ENCODE results near the gene EXOC3. TPM values are rescaled to one million over a fixed set of nuclear protein-coding genes. Genes with fewer than 3 reads are reported as not detected.
"Not testable (repeated sequence)": the region's sequence is repeated elsewhere in the genome, so short reads cannot be mapped to it uniquely, and the experiment has no call there.

EXOC3 gene
- total RNA-seq, 4 donors from 2014 or later, result 46.4 to 92.7 (median 60.3) TPM

GRCh38 chr5:505951-506525, 63.1 kb downstream of the EXOC3 start:
- H3K9me3 ChIP-seq, result no peaks in the 10 kb centered on the region
- no peak overlapping the region for H3K4me3 ChIP-seq
- peaks cover 75% of the 10 kb centered on the region for H3K27me3 ChIP-seq

DNA sequence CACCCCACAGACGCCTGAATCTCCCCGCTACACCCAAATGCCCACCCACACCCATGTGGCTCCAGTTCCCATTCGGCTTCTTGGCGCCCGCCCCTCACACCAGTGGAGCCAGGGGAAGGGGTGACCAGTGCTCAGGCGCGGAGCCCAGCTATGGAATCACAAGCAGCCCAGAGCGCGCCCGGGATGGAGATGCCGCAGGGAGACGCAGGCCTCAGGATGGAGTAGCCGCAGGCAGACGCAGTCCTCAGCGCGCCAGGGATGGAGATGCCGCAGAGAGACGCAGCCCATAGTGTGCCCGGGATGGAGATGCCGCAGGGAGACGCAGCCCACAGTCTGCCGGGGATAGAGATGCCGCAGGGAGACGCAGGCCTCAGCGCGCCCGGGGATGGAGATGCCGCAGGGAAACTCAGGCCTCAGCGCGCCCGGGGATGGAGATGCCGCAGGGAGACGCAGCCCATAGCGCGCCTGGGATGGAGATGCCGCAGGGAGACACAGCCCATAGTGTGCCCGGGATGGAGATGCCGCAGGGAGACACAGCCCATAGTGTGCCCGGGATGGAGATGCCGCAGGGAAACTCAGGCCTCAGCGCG, 65.1 kb downstream of the EXOC3 start:
- H3K9me3 ChIP-seq, H3K27ac ChIP-seq, H3K36me3 ChIP-seq, H3K4me1 ChIP-seq, ATAC-seq, H3K4me3 ChIP-seq: not testable (repeated sequence)
- H3K27me3 ChIP-seq, result peaks cover 63% of the 10 kb centered on the region
- WGBS, 2 donors (ENCODE audit: low coverage in 1 of 2), result 88 to 100% methylated on average over 3 to 13 of the region's 42 CpGs

More at GRCh38 chr5:505951-506525, 63.1 kb downstream of the EXOC3 start:
- no peak for TF ChIP-seq POLR2AphosphoS5 (IDR thresholded peaks at IDR 0.05)
- no peak for TF ChIP-seq POLR2A (IDR thresholded peaks at IDR 0.05)
- no peak for TF ChIP-seq EP300 (IDR thresholded peaks at IDR 0.05)
- TF ChIP-seq, protein P1, sequence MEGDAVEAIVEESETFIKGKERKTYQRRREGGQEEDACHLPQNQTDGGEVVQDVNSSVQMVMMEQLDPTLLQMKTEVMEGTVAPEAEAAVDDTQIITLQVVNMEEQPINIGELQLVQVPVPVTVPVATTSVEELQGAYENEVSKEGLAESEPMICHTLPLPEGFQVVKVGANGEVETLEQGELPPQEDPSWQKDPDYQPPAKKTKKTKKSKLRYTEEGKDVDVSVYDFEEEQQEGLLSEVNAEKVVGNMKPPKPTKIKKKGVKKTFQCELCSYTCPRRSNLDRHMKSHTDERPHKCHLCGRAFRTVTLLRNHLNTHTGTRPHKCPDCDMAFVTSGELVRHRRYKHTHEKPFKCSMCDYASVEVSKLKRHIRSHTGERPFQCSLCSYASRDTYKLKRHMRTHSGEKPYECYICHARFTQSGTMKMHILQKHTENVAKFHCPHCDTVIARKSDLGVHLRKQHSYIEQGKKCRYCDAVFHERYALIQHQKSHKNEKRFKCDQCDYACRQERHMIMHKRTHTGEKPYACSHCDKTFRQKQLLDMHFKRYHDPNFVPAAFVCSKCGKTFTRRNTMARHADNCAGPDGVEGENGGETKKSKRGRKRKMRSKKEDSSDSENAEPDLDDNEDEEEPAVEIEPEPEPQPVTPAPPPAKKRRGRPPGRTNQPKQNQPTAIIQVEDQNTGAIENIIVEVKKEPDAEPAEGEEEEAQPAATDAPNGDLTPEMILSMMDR (IDR thresholded peaks at IDR 0.05), result no peak
- no peak for ATAC-seq
- 53 to 80% methylated on average over 8 to 15 of the region's 30 CpGs for WGBS, 2 donors (ENCODE audit: low coverage in 1 of 2)
- Histone ChIP-seq H3K36me3 (no peaks in the 10 kb centered on the region), H3K4me1 (no peaks in the 10 kb centered on the region), H3K27ac (no peak overlapping the region)

DNA sequence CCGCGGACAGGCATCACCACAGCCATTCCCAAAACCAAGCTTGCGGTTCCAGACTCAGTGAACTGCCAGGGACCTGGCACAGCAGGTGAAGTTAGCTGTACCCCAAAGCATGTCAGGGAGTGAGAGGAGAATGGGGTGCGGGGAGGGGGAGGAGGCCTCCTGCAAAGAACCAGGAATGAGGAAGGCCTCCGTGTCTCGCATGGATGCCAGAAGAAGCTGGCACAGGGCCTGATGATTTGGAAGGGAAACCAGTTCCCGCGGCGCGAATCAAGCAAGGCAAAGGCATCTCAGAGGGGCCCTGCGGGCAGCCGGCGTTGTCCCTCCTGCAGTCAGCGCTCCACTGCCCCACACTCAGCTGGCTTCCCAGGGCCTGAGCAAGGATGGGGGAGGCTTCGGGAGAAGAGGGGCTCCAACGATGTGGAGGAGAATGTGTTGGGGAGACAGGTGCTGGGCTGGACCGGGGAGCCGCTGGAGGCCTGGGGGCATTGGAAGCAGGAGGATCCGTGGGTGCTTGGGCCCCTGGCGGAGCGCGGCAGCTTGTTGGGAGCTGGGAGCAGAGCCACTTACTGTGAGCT, 66.7 kb downstream of the EXOC3 start:
- H3K27me3 ChIP-seq, result peaks cover 65% of the 10 kb centered on the region
- no peaks in the 10 kb centered on the region for H3K36me3 ChIP-seq
- TF ChIP-seq POLR2A (IDR thresholded peaks at IDR 0.05) (no peak), POLR2AphosphoS5 (IDR thresholded peaks at IDR 0.05) (no peak), EP300 (IDR thresholded peaks at IDR 0.05) (no peak)
- TF ChIP-seq, protein P1 (IDR thresholded peaks at IDR 0.05), result no peak
- no peak for ATAC-seq
- H3K9me3 ChIP-seq, result no peaks in the 10 kb centered on the region
- no peaks in the 10 kb centered on the region for H3K4me1 ChIP-seq
- no peak overlapping the region for H3K4me3 ChIP-seq
- H3K27ac ChIP-seq, result no peak overlapping the region
- WGBS, 2 donors (ENCODE audit: low coverage in 1 of 2), result 76 to 87% methylated on average over 11 to 12 of the region's 22 CpGs

DNA sequence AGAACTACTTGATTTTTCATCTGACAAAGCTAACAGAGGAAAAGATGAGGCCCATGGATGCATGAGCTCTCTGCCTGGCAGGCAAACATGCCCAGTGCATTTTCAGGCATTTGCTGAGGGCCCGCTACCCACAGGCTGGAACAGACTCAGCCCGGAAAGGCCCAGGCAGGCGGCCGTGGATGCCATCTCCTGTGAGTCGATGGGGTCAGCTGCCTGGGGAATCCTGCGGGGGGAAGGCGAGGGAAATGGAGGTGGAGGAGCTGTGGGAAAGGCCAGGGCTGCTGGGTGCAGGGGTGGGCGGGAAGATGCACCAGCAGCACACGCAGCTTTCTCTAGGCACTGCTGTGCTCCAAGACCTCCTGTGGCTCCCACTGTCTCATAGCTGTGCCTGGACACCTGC, 67.5 kb downstream of the EXOC3 start:
- TF ChIP-seq EP300 (IDR thresholded peaks at IDR 0.05), result no peak
- no peak for TF ChIP-seq POLR2A (IDR thresholded peaks at IDR 0.05)
- TF ChIP-seq POLR2AphosphoS5 (IDR thresholded peaks at IDR 0.05), result no peak
- TF ChIP-seq, protein P1 (IDR thresholded peaks at IDR 0.05), result no peak
- H3K27me3 ChIP-seq, result peaks cover 69% of the 10 kb centered on the region
- ATAC-seq, result no peak

GRCh38 chr5:511476-511875, 68.5 kb downstream of the EXOC3 start:
- TF ChIP-seq POLR2A (IDR thresholded peaks at IDR 0.05) (no peak), POLR2AphosphoS5 (IDR thresholded peaks at IDR 0.05) (no peak), EP300 (IDR thresholded peaks at IDR 0.05) (no peak)
- TF ChIP-seq, protein P1 (IDR thresholded peaks at IDR 0.05), result no peak

More for the DNA sequence above, 67.5 kb downstream of the EXOC3 start:
- Histone ChIP-seq H3K36me3 (no peaks in the 10 kb centered on the region), H3K9me3 (no peaks in the 10 kb centered on the region), H3K27ac (no peak overlapping the region), H3K4me1 (no peaks in the 10 kb centered on the region), H3K4me3 (no peak overlapping the region)
- 40% methylated on average over 2 of the region's 9 CpGs; no CpG with 5 or more reads in 1 of the 2 donors for WGBS, 2 donors (ENCODE audit: low coverage in 1 of 2)

More at GRCh38 chr5:511476-511875, 68.5 kb downstream of the EXOC3 start:
- H3K4me3 ChIP-seq, result no peak overlapping the region
- H3K27ac ChIP-seq, result no peak overlapping the region
- H3K27me3 ChIP-seq, result peaks cover 67% of the 10 kb centered on the region
- H3K4me1 ChIP-seq, result no peaks in the 10 kb centered on the region
- H3K36me3 ChIP-seq, result no peaks in the 10 kb centered on the region
- H3K9me3 ChIP-seq, result no peaks in the 10 kb centered on the region
- no peak for ATAC-seq
- WGBS, 2 donors (ENCODE audit: low coverage in 1 of 2), result 67 to 68% methylated on average over 7 to 11 of the region's 16 CpGs

Data from gastroesophageal sphincter (tissue), 4 donors.